Umbilical cord (tissue), 2 donors: ENCODE measurements around the gene NDUFB2. TPM values are rescaled to one million over a fixed set of nuclear protein-coding genes. Genes with fewer than 3 reads are reported as not detected.
A peak's percentile ranks its signal among the peaks of the same experiment; 100 is the strongest.
"Not testable (repeated sequence)": the region's sequence is repeated elsewhere in the genome, so short reads cannot be mapped to it uniquely, and the experiment has no call there.

Experiments used
- DNase-seq: peaks from one replicate; pipeline ENCODE4 v3.0.0-alpha.2; 2015; ENCODE audit warnings: low spot score
- total RNA-seq: library from RNA; depleted of rRNA; stranded (reverse); fragments of >200 nt; gene quantifications from one replicate; pipeline ENCODE4 v1.2.3, GENCODE V29; 2014; ENCODE audit warnings: low replicate concordance; ENCODE audit not compliant: insufficient read depth

Gene NDUFB2
- total RNA-seq, 1 donor from 2014 or later: 65.7 TPM

DNA sequence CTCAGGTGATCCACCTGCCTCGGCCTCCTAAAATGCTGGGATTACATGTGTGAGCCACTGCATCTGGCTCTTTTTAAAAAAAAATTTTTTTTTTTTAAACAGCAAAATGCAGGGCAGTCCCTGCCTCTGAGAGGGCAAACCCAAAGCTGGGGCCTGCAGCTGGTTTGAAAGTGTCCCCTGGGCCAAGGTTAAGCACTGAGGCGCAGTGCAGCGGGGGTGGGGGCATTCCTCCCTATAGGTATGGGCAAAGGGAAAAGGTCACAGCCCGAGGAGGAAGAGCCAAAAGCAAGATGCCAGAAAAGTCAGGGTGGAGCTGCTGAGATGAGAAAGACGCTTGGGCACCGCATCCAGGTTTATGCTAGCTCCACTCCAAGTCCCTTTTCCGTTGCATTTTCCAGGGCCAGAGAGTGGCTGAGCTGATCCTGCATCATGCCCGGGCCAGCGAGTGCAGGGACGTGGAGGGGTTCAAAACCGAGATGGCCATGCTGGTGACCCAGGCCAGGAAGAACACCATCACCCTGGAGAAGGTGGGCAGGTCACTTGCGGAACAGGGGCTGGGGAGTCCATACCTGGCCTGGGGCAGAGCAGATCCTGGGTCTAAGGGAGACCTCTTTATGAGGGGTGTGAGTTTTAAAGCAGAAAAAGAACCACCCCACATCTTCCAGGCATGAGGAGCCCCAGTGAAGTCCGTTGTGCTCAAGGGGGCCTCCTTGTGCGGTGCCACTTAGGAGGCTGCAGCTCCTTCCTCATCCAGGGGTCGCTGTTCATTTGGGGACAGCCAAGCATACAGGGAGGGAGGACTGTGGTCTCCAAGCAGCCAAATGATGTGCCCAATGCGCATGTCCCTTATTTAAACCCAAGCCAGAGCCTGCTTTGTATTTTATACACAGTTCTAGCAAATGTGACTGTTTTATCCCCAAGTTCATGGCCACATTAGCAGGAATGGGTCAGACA is 7.0 kb upstream of the NDUFB2 start:
- no peak for DNase-seq

DNA sequence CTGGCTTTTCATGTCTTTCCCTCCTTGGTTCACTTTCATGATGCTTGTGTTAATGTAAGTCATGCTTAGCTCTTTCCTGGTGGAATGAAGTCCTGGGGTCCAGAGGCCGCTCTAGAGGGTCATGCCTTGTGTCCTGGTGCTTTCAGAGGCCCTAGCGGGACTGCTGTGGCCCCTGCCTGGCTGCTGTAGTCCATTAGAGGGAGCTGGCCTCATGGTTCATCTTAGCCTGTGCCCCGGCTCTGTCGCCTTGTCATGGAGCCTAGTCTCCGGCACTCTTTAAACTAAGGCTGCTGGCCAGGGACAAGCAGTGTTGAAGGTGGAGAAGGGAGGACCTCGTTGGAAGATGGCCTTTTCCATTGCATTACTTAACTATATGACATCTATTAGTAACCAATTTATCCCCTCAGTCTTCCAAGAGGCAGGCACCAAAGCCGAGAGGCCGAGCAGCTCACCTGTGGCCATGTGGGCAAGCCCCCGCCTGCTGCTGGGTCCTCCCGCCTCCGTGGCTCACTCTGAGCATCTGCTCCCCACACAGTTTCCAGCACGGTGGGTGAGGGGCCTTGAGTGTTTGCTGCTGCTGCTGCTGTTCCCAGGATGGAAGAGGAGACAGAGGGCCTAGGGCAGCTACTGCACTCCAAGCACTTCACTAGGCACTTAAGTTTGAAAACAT is 5.0 kb upstream of the NDUFB2 start:
- DNase-seq: no peak

DNA sequence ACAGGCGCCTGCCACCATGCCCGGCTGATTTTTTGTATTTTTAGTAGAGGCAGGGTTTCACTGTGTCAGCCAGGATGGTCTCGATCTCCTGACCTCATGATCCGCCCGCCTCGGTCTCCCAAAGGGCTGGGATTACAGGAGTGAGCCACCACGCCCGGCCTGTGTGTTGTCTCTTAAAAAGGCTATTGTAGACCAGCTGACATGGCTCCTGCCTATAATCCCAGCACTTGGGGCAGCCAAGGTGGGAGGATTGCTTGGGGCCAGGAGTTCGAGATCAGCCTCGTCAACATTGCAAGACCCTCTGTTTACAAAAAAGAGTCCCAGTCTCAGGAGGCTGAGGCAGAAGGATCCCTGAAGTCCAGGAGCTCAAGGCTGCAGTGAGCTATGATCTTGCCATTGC is 2.7 kb upstream of the NDUFB2 start:
- not testable (repeated sequence) for DNase-seq

DNA sequence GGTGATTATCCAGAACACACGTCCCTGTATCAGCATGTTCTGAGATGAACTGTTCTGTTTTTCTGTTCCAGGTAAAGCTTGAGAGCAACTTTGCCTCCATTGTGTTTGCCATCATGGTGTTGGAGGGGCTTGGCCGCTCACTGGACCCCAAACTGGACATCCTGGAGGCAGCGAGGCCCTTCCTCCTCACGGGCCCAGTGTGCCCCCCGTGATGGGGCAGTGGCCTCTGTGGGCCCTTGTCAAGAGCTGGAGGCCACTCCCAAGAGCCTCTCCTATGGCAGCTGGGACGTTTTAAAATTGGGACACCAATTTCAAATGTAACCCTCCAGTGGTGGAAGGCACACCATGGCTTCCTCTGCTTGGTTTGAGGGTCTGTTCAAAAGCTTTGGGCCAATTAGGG is 1.9 kb upstream of the NDUFB2 start:
- DNase-seq: no peak

DNA sequence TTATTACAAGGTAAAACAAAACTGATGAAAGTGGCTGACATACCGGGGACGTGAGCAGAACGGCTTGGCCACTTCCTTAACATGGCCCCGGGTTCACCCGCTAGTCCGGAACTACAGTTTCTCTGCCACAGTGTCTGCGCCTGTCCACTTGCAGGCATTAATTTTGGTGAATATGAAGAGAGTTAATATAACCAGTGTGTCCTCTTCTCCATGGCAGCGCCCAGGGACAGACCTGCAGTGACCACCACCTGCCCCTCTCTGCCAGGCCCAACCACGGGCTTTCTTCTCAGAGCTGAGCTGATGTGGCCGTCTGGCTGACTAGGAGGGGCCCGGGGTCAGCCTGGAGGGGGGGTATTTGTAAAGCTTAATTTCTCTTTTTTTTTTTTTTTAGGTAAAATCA is 1.1 kb upstream of the NDUFB2 start:
- no peak for DNase-seq

DNA sequence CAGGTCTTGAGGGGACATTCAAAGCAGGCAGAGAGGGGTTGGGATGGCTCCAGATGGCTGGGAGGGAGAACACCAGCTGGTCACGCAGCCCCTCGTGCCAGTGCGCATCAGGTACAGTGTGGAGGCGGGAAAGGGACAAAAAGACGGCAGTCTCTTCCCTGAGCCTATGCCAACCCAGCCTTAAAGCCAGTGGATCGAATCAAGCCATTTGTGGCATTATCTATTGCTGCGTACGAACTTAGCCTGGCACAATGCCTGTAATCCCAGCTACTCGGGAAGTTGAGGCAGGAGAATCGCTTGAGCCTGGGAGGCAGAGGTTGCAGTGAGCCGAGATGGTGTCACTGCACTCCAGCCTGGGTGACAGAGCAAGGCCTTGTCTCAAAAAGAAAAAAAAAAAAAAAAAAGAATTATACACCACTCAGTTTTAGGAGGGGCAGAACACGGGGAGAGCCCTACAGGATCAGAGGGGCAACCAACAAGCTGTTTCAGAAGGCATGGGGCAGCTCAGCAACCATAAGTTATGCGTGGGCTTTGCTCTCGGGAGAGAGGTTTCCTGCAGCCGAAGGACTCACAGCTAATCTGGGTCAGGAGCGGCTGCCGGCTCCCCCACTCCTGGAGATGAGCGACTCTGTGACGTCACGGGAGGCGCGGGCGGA is 356 bp upstream of the NDUFB2 start:
- DNase-seq: peak; percentile 97

DNA sequence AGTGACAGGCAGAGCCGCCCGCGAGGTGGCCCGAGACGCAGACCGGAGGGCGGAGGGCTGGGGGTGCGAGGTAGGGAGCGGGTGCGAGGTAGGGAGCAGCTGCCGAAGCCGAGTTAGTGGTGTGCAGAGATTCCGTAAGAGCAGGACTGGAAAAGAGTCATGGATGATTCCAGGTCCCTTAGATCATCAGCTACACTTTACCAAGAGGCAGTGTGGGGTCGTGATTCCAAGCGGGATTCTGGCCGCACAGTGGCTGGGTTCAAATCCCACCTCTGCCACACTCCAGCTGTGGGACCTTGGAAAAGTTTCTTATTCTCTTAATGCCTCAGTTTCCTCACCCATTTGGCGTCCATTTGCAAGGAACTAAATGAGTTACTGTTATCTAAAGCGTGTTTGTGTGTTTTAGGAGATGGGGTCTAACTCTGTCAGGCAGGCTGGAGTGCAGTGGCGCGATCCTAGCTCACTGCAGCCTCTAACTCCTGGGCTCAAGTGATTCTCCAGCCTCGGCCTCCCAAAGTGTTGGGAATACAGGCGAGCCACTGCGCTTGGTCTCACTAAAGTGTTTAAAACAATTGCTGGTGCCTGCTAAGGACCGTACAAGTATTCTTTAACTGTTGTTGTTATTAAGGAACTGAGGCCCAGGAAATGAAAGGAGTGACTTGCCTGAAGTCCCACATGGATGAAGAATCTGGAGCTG is 1.1 kb downstream of the NDUFB2 start:
- no peak for DNase-seq

DNA sequence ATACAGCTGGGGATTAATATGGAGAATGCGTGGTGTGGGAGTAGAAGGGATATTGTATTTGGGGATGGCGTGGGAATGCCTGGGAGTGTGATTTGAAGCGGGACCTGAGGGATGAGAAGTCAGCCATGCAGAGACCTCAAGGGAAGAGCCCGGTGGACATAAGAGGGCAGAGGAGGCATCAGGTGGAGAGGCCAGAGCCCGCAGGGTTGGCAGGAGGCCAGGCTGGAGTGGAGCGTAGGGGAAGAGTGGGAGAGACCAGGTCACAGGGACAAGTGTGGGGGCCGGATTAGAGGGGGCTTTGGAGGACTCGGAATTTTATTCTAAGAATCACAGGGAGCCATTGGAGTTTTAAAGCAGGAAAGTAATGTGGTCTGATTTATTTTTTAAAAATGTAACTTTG is 2.0 kb downstream of the NDUFB2 start:
- no peak for DNase-seq

DNA sequence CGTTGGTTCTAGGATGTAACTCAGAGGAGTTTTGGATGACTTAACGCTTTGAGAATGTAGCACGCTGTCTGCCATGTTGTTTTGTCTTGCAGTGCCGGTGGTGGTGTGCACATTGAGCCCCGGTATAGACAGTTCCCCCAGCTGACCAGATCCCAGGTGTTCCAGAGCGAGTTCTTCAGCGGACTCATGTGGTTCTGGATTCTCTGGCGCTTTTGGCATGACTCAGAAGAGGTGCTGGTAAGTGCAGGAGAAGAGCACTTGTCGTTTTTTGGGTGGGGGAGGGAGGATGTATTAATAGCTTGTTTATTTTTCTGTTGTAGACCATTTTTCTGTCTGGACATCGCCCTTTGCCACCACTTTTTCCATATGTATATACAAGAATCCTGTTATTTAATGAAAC is 6.3 kb downstream of the NDUFB2 start:
- DNase-seq: no peak

DNA sequence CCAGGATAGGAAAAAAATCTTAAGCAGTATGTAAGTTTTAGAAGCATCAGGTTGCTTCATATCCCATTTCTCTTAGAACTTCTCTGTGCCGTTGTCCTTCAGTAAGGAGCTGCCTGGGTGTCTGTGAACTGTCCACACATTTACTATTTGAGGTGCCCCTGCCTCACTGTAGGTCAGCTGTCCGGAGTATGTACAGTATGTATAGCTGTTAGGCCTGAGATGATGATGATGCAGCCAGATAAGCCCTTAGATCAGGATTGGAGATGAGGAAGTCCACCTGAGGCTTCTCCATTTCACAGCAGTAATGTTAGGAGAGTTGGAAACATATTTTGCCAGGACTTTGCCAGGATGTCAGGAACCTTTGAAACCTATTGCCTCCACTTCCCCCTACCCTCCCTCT is 7.7 kb downstream of the NDUFB2 start:
- no peak for DNase-seq

DNA sequence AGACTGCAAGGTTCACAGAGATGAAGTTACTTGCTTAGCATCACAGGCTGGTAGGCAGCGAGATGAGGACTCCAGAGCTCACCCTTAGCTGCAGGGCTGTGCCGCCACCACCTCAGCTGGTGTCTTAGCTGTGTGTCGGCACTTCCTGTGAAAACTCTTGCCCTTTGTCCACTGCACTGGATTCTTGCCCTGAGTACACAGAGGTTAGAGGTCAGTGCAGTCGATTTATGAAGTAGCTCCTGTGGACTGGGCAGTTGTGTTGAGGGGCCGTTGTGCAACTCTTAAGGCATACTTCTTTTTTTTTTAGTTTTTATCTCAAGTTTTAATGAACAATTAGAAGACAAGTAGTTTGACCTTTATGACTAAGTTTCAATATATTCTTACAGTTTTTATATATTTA is 10.6 kb downstream of the NDUFB2 start:
- no peak for DNase-seq

DNA sequence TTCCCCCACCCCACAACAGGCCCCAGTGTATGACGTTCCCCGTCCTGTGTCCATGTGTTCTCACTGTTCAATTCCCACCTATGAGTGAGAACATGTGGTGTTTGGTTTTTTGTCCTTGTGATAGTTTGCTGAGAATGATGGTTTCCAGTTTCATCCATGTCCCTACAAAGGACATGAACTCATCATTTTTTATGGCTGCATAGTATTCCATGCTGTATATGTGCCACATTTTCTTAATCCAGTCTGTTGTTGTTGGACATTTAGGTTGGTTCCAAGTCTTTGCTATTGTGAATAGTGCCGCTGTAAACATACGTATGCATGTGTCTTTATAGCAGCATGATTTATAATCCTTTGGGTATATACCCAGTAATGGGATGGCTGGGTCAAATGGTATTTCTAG is 12.3 kb downstream of the NDUFB2 start:
- DNase-seq: not testable (repeated sequence)

DNA sequence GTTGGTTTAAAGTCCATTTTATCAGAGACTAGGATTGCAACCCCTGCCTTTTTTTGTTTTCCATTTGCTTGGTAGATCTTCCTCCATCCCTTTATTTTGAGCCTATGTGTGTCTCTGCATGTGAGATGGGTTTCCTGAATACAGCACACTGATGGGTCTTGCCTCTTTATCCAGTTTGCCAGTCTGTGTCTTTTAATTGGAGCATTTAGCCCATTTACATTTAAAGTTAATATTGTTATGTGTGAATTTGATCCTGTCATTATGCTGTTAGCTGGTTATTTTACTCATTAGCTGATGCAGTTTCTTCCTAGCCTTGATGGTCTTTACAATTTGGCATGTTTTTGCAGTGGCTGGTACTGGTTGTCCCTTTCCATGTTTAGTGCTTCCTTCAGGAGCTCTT is 15.9 kb downstream of the NDUFB2 start:
- not testable (repeated sequence) for DNase-seq

DNA sequence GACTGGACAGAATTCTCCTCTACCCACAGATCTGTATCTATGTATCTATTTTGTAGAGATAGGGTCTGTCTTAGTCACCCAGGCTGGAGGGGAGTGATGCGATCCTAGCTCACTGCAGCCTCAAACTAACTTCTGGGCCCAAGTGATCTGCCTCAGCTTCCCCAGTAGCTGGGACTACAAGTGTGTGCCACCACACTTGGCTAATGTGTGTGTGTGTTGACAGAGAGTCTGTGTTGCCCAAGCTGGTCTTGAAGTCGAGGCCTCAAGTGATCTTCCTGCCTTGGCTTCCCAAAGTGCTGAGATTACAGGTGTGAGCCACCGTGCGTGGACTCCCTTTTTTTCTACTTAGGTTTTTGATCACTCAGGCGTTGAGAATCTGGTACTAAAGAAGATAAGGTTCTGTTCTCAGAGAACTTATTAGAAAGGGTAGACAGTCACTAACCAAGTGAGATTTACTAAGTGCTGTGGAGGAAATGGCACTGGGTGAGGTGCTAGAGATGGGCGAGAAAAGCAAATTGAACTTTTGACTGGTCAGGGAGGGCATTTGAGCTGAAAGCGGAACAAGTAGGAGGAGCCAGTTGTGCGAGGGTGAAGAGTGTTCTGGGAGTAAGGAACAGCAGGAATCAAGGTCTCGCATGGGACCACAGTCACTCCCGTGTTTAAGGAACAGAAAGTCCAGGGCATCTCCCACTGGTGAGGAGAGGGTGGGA is 18.0 kb downstream of the NDUFB2 start:
- DNase-seq: no peak

DNA sequence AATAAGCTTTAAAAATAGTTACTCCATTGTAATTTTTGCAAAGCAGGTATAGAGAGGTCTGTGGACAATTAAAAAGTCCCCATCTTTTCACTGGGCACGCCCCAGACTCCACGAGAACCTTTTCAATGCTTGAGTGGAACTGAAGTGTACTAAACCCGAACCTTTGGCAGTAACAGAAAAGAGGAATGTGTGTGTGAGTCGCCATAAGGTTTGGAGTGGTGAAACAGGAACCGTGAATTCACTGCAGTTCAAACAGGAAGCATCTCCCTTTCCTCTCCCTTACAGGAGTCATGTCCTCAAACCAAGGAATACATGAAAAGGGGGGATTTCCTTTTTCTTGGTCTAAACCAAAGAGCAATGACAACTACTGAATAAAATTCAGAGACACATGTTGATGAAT is 23.2 kb downstream of the NDUFB2 start:
- no peak for DNase-seq

DNA sequence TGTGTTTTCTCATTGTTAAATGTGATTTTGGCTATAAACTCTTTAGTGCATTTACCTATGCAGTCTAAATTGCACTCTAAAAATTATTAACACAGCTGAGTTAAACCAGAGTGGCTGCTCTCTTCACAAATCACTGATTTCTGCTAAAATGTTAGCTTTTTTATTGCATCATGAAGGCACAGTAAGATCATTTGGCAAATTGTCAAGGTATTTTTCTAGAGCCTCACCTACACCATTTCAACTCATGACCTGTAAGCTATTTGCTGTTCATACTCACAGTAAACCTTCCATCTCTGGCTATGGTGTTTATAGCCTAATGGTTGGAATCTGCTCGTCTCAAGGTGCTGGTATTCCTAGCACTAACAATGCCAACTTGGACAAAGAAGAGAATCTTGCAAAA is 25.7 kb downstream of the NDUFB2 start:
- no peak for DNase-seq

DNA sequence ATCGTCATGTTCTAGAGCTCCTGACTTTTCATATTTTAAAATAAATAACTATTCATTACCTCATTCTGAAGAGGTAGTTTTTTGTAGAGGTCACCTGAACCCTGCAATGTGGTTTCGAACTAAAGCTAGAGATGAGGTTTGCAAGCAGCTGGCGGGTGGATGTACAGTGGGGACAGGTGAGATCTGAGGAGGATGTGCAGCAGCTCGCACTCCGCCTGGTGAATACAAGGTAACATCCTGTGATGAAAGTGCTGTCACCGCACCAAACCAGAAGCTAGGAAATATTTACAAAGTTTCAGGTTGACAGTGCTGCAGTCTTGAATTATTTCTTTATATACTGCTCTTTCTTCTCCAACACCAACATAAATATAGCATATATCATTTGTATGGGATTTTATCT is 26.5 kb downstream of the NDUFB2 start:
- DNase-seq: no peak

DNA sequence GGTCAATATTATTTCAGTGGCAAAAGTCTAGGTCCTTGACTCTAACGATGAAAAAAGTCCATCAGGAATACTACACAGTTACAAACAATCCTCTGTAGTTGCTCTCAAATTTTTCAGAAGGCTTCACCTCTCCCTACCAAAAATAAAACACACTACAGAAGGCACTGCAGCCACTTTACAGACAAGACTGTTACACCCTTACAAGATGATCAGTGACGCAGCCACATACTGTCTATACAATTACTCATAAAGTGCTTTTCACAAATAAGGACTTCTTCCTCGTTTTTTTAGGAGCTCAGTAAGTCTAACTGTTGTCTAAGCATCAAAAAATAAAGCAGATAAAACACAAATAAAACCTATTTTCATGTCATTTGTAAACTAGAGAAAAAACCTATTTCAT is 27.1 kb downstream of the NDUFB2 start:
- DNase-seq: no peak

DNA sequence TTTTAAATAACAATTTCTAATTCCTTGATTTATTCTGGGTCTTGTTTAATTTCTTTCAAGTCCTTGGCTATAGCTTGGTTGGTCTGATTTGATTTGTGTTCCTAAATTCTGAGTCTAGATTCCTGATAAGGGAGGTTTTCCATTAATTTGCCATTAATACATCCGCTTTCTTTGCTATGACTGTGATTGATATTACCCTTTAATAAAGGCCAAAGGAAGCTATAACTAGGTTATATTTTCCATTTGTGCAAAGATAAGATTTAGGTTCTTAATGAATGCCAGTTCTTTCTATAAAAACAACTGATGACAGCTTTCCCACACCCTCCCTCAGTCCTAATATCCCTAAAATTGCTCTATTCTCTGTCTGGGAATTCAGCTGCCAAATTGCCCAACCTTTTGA is 28.2 kb downstream of the NDUFB2 start:
- DNase-seq: no peak

DNA sequence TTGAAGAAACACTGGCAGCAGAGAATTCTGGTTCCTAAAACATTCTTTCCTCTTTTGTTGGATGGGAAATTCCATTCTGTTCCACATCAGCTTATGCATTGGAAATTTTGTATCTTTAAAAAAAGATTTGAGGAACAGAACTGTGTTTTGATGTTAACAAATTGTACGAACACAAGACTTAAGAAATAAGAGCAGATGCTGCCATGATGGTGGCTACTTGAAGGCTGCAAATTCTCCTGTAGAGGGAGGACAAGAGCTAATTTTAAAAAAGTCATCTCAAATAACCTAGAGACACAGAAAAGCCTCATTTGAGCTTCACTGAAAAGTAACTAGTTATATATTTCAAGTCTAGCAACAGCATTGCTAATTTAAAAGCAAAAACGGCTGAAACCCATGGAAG is 29.8 kb downstream of the NDUFB2 start:
- DNase-seq: peak; percentile 23

DNA sequence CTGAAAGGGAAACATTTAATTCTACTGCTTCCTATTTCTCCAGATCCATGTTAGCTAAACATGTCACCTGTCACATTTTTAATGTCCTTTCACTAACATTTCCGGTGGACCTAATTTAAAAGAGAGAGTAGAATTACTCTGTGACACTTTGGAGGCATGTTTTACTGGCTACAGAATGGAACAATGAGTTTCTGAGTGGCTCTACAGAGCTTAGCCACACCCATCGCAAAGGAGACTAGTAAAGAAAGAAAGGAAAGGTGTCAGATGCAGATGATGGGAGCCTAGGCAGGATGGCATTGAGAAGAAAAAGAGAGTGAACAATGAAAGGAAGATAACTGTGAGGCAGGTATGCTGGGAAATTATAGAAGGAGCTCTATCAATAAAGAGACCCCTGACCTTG is 35.9 kb downstream of the NDUFB2 start:
- no peak for DNase-seq
